ENCODE data around the gene HLA-DMB. TPM values are rescaled to one million over a fixed set of nuclear protein-coding genes. Genes with fewer than 3 reads are reported as not detected.

Gene HLA-DMB
- total RNA-seq, 6 donors from 2014 or later: 35.6 to 233 (median 80.6) TPM

DNA sequence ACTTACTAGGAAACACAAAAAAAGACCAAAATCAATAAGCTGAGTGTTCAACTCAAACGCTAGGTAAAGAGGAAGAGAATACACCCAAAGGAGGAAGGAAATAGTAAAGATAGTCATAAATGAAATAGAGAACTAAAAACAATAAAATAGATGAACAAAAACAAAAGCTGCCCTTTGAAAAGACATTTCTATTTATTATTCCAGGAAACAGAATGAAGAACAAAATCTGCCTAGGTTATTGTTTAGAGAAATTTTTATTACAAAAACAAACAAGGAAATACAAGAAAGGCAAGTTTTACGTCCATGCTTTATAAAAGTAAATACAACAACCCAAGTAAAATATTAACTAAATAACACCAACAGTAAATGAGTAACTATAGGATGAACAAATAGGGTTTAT lies 20.1 kb downstream of the HLA-DMB start:
- WGBS, 2 donors: 27 to 29% methylated on average over 2 of the region's 2 CpGs
- no peak for DNase-seq
- ATAC-seq (ENCODE audit: low FRiP score in 2 of 2): no peak

GRCh38 chr6:32912951-32913350 lies 27.9 kb downstream of the HLA-DMB start:
- H3K4me1 ChIP-seq: no peaks in the 10 kb centered on the region
- no peaks in the 10 kb centered on the region for H3K27me3 ChIP-seq
- H3K36me3 ChIP-seq: no peaks in the 10 kb centered on the region
- no peak overlapping the region for H3K27ac ChIP-seq
- no peak for DNase-seq
- H3K4me3 ChIP-seq: no peak overlapping the region
- no peak for ATAC-seq (ENCODE audit: low FRiP score in 2 of 2)
- no peaks in the 10 kb centered on the region for H3K9me3 ChIP-seq
- WGBS, 2 donors: 72 to 82% methylated on average over 1 of the region's 1 CpG
- no peak for TF ChIP-seq POLR2A (IDR thresholded peaks at IDR 0.05)

More for the DNA sequence above, 20.1 kb downstream of the HLA-DMB start:
- TF ChIP-seq POLR2A (IDR thresholded peaks at IDR 0.05): no peak
- no peak for TF ChIP-seq EP300 (IDR thresholded peaks at IDR 0.05)
- no peak for TF ChIP-seq POLR2AphosphoS5 (IDR thresholded peaks at IDR 0.05)
- TF ChIP-seq CTCF (IDR thresholded peaks at IDR 0.05): no peak
- Histone ChIP-seq H3K36me3 (no peaks in the 10 kb centered on the region), H3K9me3 (no peaks in the 10 kb centered on the region), H3K4me3 (no peak overlapping the region), H3K4me1 (no peaks in the 10 kb centered on the region), H3K27ac (no peak overlapping the region), H3K27me3 (no peaks in the 10 kb centered on the region)

DNA sequence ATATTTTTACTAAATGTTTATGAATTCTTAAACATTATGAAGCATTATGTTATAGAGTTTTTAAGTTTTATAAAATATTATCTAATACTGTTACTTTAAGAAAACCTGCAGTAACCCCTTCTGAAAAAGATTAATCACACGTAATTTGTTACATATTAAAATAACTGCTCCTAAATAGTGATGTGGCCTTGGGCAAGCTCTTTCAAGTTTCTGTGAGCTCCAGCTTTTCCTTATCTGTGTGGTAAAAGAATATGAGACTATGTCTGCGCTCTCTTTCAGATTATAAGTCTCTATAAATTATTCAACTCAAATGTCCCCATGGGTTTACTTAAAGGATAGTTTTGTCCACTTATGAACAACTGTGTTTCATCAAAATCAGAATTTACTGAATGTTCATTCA lies 31.9 kb downstream of the HLA-DMB start:
- Histone ChIP-seq H3K27me3 (no peaks in the 10 kb centered on the region), H3K27ac (no peak overlapping the region), H3K4me1 (no peaks in the 10 kb centered on the region), H3K9me3 (no peaks in the 10 kb centered on the region), H3K36me3 (no peaks in the 10 kb centered on the region), H3K4me3 (no peak overlapping the region)
- no peak for ATAC-seq (ENCODE audit: low FRiP score in 2 of 2)
- TF ChIP-seq POLR2AphosphoS5 (IDR thresholded peaks at IDR 0.05): no peak
- no peak for DNase-seq
- WGBS, 2 donors: 92 to 97% methylated on average over 2 of the region's 2 CpGs

GRCh38 chr6:32906539-32906938 lies 34.3 kb downstream of the HLA-DMB start:
- Histone ChIP-seq H3K4me1 (no peaks in the 10 kb centered on the region), H3K36me3 (no peaks in the 10 kb centered on the region), H3K4me3 (no peak overlapping the region), H3K27me3 (no peaks in the 10 kb centered on the region), H3K9me3 (no peaks in the 10 kb centered on the region), H3K27ac (no peak overlapping the region)
- ATAC-seq (ENCODE audit: low FRiP score in 2 of 2) (no peak), DNase-seq (no peak)
- TF ChIP-seq CTCF (IDR thresholded peaks at IDR 0.05) (no peak), EP300 (IDR thresholded peaks at IDR 0.05) (no peak), POLR2A (IDR thresholded peaks at IDR 0.05) (no peak), POLR2AphosphoS5 (IDR thresholded peaks at IDR 0.05) (no peak)
- WGBS, 2 donors: 77 to 84% methylated on average over 1 of the region's 1 CpG

DNA sequence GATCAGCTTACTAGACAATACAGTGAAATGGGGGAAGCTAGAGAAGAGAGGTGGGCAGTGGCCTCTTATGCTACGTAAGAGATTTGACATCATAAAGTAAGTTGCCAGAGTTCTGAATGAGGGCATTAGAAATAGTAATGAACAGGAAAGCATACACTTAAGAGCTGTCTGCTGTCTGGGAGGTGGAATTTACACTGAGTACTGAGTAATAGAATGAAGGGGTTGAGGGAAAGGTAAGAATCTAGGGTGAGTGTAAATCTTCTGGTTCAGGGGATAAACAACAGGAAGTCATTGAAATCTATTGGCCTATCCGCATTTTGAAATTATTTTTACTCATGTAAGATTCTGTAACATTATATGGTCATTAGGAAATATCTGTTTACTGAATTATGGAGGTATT lies 35.8 kb downstream of the HLA-DMB start:
- TF ChIP-seq POLR2A (IDR thresholded peaks at IDR 0.05) (no peak), EP300 (IDR thresholded peaks at IDR 0.05) (no peak)
- DNase-seq (no peak), ATAC-seq (ENCODE audit: low FRiP score in 2 of 2) (no peak)
- no peaks in the 10 kb centered on the region for H3K4me1 ChIP-seq
- H3K36me3 ChIP-seq: peaks cover 0 to 4% (median 3%) of the 10 kb centered on the region in 4 donors
- WGBS, 2 donors: 38 to 55% methylated on average over 2 of the region's 2 CpGs
- no peaks in the 10 kb centered on the region for H3K27me3 ChIP-seq
- H3K9me3 ChIP-seq: no peaks in the 10 kb centered on the region
- H3K4me3 ChIP-seq: no peak overlapping the region
- H3K27ac ChIP-seq: no peak overlapping the region

DNA sequence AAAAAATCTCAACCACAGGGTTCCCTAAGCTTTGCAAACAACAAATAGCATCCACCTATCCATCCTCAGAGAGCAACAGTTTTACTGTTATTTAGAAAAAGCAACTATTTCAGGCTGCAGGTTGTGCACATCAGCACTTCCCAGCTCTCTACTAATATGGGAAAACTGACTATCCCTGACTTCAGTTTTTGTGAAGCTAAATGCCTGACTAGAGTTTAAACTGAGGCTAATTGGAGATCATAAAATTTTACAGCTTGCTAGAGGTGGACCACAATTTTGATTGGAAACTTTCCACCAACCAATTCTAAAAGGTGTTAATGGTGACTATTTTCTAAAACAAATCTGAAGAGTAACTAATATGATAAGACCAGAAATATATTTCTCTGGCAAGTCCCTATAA lies 36.9 kb downstream of the HLA-DMB start:
- H3K36me3 ChIP-seq: peaks cover 0 to 4% (median 3%) of the 10 kb centered on the region in 4 donors
- H3K4me3 ChIP-seq: no peak overlapping the region
- no peaks in the 10 kb centered on the region for H3K27me3 ChIP-seq
- H3K4me1 ChIP-seq: no peaks in the 10 kb centered on the region
- ATAC-seq (ENCODE audit: low FRiP score in 2 of 2) (no peak), DNase-seq (no peak)
- H3K27ac ChIP-seq: no peak overlapping the region
- TF ChIP-seq POLR2AphosphoS5 (IDR thresholded peaks at IDR 0.05) (no peak), POLR2A (IDR thresholded peaks at IDR 0.05) (no peak), CTCF (IDR thresholded peaks at IDR 0.05) (no peak), EP300 (IDR thresholded peaks at IDR 0.05) (no peak)
- H3K9me3 ChIP-seq: no peaks in the 10 kb centered on the region
